GM21576 (cell line): Measurements from ENCODE around the gene MIAT.

Experiments
- ATAC-seq: cut with Tn5 transposase; IDR thresholded peaks from one replicate; pipeline ENCODE4 v1.9.1; 2021; ENCODE audit warnings: mild to moderate bottlenecking, moderate library complexity; ENCODE audit not compliant: unreplicated experiment

MIAT gene

DNA sequence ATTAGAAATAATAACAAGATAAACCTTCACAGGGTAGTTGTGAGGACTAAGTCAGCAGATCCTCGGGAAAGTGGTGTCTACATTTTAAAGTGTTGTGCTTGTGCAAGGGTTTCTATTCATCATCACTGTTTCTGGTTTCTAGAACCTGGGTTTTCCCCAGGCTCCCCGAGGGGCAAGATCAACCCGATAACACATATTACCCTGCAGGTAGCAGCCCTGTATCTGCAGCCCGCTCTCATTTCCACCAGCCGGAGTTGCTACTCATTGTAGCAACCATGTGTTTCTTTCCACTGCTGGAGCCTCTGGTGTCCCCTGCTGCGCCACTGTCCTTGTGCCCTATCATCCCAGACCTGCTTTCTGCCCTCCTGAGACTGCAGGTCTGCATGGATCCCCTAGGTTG lies 67.0 kb downstream of the MIAT start:
- no peak for ATAC-seq

DNA sequence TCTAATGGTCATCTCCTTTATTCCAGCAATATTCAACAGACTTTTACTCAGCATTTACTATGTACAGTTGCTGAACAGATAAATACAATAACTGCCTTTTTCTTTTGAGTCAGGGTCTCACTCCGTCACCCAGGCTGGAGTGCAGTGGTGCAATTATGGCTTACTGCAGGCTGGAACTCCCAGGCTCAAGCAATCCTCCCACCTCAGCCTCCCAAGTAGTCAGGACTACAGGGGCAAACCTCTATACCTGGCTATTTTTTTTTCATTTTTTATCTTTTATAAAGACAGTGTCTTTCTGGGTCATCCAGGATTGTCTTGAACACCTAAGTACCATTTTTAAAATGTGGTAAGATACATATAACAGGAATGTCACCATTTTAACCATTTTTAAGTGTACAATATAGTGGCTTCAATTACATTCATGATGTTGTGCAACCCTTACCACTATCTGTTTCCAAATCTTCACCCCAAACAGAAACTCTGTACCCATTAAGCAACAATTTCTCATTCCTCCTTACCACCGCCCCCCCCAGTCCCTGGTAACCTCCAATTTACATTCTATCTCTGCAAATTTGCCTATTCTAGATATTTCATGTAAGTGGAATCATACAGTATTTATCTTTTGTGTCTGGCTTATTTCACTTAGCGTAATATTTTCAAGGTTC lies 67.8 kb downstream of the MIAT start:
- ATAC-seq: no peak
